PFSK-1 (cell line): ENCODE results near the gene CEP63. TPM values are rescaled to one million over a fixed set of nuclear protein-coding genes. Genes with fewer than 3 reads are reported as not detected.

Source experiments
- FOXP2 ChIP-seq: optimal IDR thresholded peaks from 2 replicates; pipeline ENCODE3; 2011; ENCODE audit warnings: borderline replicate concordance, control low read depth, inconsistent platforms; ENCODE audit not compliant: insufficient read depth; ENCODE audit errors: extremely low read length, extremely low read depth
- POLR2AphosphoS5 ChIP-seq: IDR thresholded peaks from 2 replicates; pipeline ENCODE4 v1.6.1; 2012; ENCODE audit warnings: low read depth, mild to moderate bottlenecking, control low read depth, low read length, moderate library complexity
- REST ChIP-seq, 2 experiments: IDR thresholded peaks; 2 replicates each; pipeline versions ENCODE4 v1.6.1 to v1.8.0; 2011 to 2012; ENCODE audit warnings: low read depth in 2 of 2, low read length in 2 of 2, control low read depth in 1 of 2, inconsistent platforms in 1 of 2, mild to moderate bottlenecking in 1 of 2, moderate library complexity in 1 of 2; ENCODE audit not compliant: insufficient read depth in 1 of 2
- SIN3A ChIP-seq: IDR thresholded peaks from 2 replicates; pipeline ENCODE4 v1.6.1; 2012; ENCODE audit warnings: mild to moderate bottlenecking, low read length, moderate library complexity, borderline replicate concordance; ENCODE audit not compliant: insufficient read depth
- TAF1 ChIP-seq: IDR thresholded peaks from 2 replicates; pipeline ENCODE4 v1.6.1; 2012; ENCODE audit warnings: low read length, control low read depth, borderline replicate concordance; ENCODE audit not compliant: insufficient read depth
- polyA plus RNA-seq: library from polyadenylated mRNA; unstranded; fragments of >200 nt; gene quantifications from one replicate; pipeline ENCODE4 v1.2.1, GENCODE V29; 2012; ENCODE audit warnings: low read depth, missing spikeins; ENCODE audit not compliant: insufficient read length

The CEP63 gene
- 7.4 TPM for polyA plus RNA-seq

- TF ChIP-seq TAF1 (peak; percentile 47; the same call in 1 of the 2 replicates), FOXP2 (peak; percentile 43), SIN3A (no peak), POLR2AphosphoS5 (no peak; the same call in 1 of the 2 replicates), REST (IDR thresholded peaks at IDR 0.05; ENCODE audit: insufficient read depth in 1 of 2, low read depth in 2 of 2, low read length in 2 of 2) (0 out of 4 replicates have a peak, but pooled peaks of 1 of the 2 experiments have one; percentile 17)
These were observed at the start of gene CEP63, which contains the start of gene ANAPC13 for GRCh38 chr3:134485718-134486576. TSS of gene CEP63 (plus strand) at chr3:134486057. CDS start at chr3:134495321, 9,264 bp downstream. TSS of gene ANAPC13 (minus strand) at chr3:134485985. CDS start at chr3:134482904, 3,081 bp downstream.

- TF ChIP-seq TAF1 (no peak), POLR2AphosphoS5 (no peak), REST (IDR thresholded peaks at IDR 0.05; ENCODE audit: insufficient read depth in 1 of 2, low read depth in 2 of 2, low read length in 2 of 2) (no peak), FOXP2 (no peak), SIN3A (no peak)
These were observed 48.6 kb upstream of the CEP63 start for GRCh38 chr3:134437211-134437752.

- TF ChIP-seq TAF1 = no peak
- no peak for TF ChIP-seq POLR2AphosphoS5
- TF ChIP-seq SIN3A = no peak
- TF ChIP-seq FOXP2 = no peak
- TF ChIP-seq REST (IDR thresholded peaks at IDR 0.05; ENCODE audit: insufficient read depth in 1 of 2, low read depth in 2 of 2, low read length in 2 of 2) = no peak
These were observed 44.5 kb upstream of the CEP63 start for GRCh38 chr3:134441321-134441720.

GRCh38 chr3:134441821-134442220, 44.0 kb upstream of the CEP63 start:
- TF ChIP-seq SIN3A = no peak
- no peak for TF ChIP-seq REST (IDR thresholded peaks at IDR 0.05; ENCODE audit: insufficient read depth in 1 of 2, low read depth in 2 of 2, low read length in 2 of 2)
- TF ChIP-seq FOXP2 = no peak
- TF ChIP-seq POLR2AphosphoS5 = no peak
- TF ChIP-seq TAF1 = no peak
